ENCODE results near the gene MAK. TPM values are rescaled to one million over a fixed set of nuclear protein-coding genes. Genes with fewer than 3 reads are reported as not detected.

MAK gene
- total RNA-seq, 1 experiment from 2014 or later: 0.22 TPM

- TF ChIP-seq TCF7L2 (IDR thresholded peaks at IDR 0.05; ENCODE audit: borderline replicate concordance, extremely low read depth, insufficient read depth, insufficient read length) (no peak), EZH2 (IDR thresholded peaks at IDR 0.05) (no peak), EGR1 (IDR thresholded peaks at IDR 0.05; ENCODE audit: low read depth) (no peak), CEBPB (IDR thresholded peaks at IDR 0.05; ENCODE audit: low read depth) (no peak), SIN3A (IDR thresholded peaks at IDR 0.05; ENCODE audit: low read depth) (no peak), CTCF (IDR thresholded peaks at IDR 0.05 in 2 of 3, conservative IDR thresholded peaks at IDR 0.05 in 1 of 3; ENCODE audit: borderline replicate concordance in 1 of 3, insufficient read depth in 1 of 3, low read depth in 2 of 3, low read length in 2 of 3) (no peak)
- H3K9ac ChIP-seq (ENCODE audit: low read length): no peak overlapping the region
Measured at GRCh38 chr6:10852361-10852960, 14.1 kb upstream of the MAK start.

DNA sequence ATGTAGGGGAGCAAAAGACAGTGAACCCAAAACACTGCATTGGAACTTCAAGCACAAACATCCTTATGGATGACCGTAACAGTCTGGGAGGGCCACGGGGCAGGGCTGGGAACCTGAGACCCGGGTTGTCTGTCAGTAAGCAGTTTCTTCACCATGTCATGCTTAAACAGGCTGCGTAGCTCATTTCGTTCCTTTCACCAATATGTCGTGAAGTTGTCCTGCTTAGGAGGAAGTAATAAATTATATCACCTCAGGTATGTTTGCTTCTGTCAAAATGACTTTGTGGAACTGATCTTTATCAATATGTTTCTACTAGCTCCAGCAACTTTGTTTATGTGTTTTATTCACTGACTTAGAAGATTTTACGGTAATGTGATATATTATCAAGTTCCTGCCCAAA is 12.4 kb upstream of the MAK start:
- no TSS peak for BruUV-seq (replicated peaks)
- ChIA-PET RAD21 (ENCODE audit: low non-redundant PET in 1 of 2, low total read pairs in 2 of 2, uncharacterized antibody in 2 of 2, unreplicated experiment in 2 of 2) (no interaction called here), POLR2A (no interaction called here), CTCF (no interaction called here)
- Histone ChIP-seq H3K79me2 (ENCODE audit: insufficient read depth, low read length) (no peaks in the 10 kb centered on the region), H4K20me1 (ENCODE audit: insufficient read depth) (no peaks in the 10 kb centered on the region), H3K9me2 (ENCODE audit: insufficient read depth) (no peaks in the 10 kb centered on the region), H3K27ac (ENCODE audit: low read depth, low read length) (no peak overlapping the region), H3K4me2 (ENCODE audit: low read length) (no peak overlapping the region), H2AFZ (ENCODE audit: low read depth, low read length, poor library complexity, severe bottlenecking) (no peak overlapping the region), H3K9me3 (ENCODE audit: control insufficient read depth in 1 of 2, insufficient read depth in 1 of 2, low read depth in 1 of 2, low read length in 2 of 2) (no peaks in the 10 kb centered on the region), H3K36me3 (ENCODE audit: control insufficient read depth in 1 of 2, insufficient read depth in 2 of 2, low read length in 2 of 2) (no peaks in the 10 kb centered on the region), H3K27me3 (ENCODE audit: insufficient read depth, low read length) (no peaks in the 10 kb centered on the region), H3K4me3 (replicated peaks in 1 of 2; ENCODE audit: low read depth in 1 of 2, low read length in 2 of 2) (no peak overlapping the region), H3K4me1 (ENCODE audit: control insufficient read depth in 1 of 2, insufficient read depth in 2 of 2, low read length in 2 of 2) (no peaks in the 10 kb centered on the region), H3K9ac (ENCODE audit: low read length) (no peak overlapping the region)
- ATAC-seq: no peak
- no peak for DNase-seq (ENCODE audit: low read depth, low spot score)
- intact Hi-C loops (cut with micrococcal nuclease): no loop called here
- TF ChIP-seq POLR2AphosphoS5 (IDR thresholded peaks at IDR 0.05; ENCODE audit: low read depth, low read length): no peak
- TF ChIP-seq, protein P1, sequence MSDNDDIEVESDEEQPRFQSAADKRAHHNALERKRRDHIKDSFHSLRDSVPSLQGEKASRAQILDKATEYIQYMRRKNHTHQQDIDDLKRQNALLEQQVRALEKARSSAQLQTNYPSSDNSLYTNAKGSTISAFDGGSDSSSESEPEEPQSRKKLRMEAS (IDR thresholded peaks at IDR 0.05): no peak
- no peak for TF ChIP-seq POLR2A (IDR thresholded peaks at IDR 0.05; ENCODE audit: borderline replicate concordance, extremely low read depth, insufficient read depth, insufficient read length)
- no peak for TF ChIP-seq REST (IDR thresholded peaks at IDR 0.05; ENCODE audit: low read depth)
- no peak for TF ChIP-seq CEBPB (IDR thresholded peaks at IDR 0.05; ENCODE audit: low read depth)
- no peak for TF ChIP-seq CTCF (IDR thresholded peaks at IDR 0.05 in 2 of 3, conservative IDR thresholded peaks at IDR 0.05 in 1 of 3; ENCODE audit: borderline replicate concordance in 1 of 3, insufficient read depth in 1 of 3, low read depth in 2 of 3, low read length in 2 of 3)
- TF ChIP-seq EZH2 (IDR thresholded peaks at IDR 0.05): no peak
- TF ChIP-seq ZFX (IDR thresholded peaks at IDR 0.05): no peak

More at GRCh38 chr6:10852361-10852960, 14.1 kb upstream of the MAK start:
- ATAC-seq: no peak
- Histone ChIP-seq H3K27me3 (ENCODE audit: insufficient read depth, low read length) (no peaks in the 10 kb centered on the region), H3K9me3 (ENCODE audit: control insufficient read depth in 1 of 2, insufficient read depth in 1 of 2, low read depth in 1 of 2, low read length in 2 of 2) (no peaks in the 10 kb centered on the region), H3K36me3 (ENCODE audit: control insufficient read depth in 1 of 2, insufficient read depth in 2 of 2, low read length in 2 of 2) (no peaks in the 10 kb centered on the region), H3K27ac (ENCODE audit: low read depth, low read length) (no peak overlapping the region), H3K4me2 (ENCODE audit: low read length) (no peak overlapping the region), H3K79me2 (ENCODE audit: insufficient read depth, low read length) (no peaks in the 10 kb centered on the region), H2AFZ (ENCODE audit: low read depth, low read length, poor library complexity, severe bottlenecking) (no peak overlapping the region), H3K4me1 (ENCODE audit: control insufficient read depth in 1 of 2, insufficient read depth in 2 of 2, low read length in 2 of 2) (no peaks in the 10 kb centered on the region), H3K9me2 (ENCODE audit: insufficient read depth) (no peaks in the 10 kb centered on the region), H4K20me1 (ENCODE audit: insufficient read depth) (no peaks in the 10 kb centered on the region), H3K4me3 (replicated peaks in 1 of 2; ENCODE audit: low read depth in 1 of 2, low read length in 2 of 2) (no peak overlapping the region)
- intact Hi-C loops (cut with micrococcal nuclease): no loop called here
- no TSS peak for BruUV-seq (replicated peaks)
- RAD21 ChIA-PET (ENCODE audit: low non-redundant PET in 1 of 2, low total read pairs in 2 of 2, uncharacterized antibody in 2 of 2, unreplicated experiment in 2 of 2): no interaction called here
- CTCF ChIA-PET: no interaction called here
- POLR2A ChIA-PET: no interaction called here
- DNase-seq (ENCODE audit: low read depth, low spot score): no peak
